HG03095 (cell line): ENCODE measurements around the gene SUSD2.
"Not testable (repeated sequence)": the region's sequence is repeated elsewhere in the genome, so short reads cannot be mapped to it uniquely, and the experiment has no call there.

ENCODE experiments used
- ATAC-seq: cut with Tn5 transposase; IDR thresholded peaks from one replicate; pipeline ENCODE4 v1.9.1; 2021; ENCODE audit warnings: moderate library complexity; ENCODE audit not compliant: unreplicated experiment

Gene SUSD2

DNA sequence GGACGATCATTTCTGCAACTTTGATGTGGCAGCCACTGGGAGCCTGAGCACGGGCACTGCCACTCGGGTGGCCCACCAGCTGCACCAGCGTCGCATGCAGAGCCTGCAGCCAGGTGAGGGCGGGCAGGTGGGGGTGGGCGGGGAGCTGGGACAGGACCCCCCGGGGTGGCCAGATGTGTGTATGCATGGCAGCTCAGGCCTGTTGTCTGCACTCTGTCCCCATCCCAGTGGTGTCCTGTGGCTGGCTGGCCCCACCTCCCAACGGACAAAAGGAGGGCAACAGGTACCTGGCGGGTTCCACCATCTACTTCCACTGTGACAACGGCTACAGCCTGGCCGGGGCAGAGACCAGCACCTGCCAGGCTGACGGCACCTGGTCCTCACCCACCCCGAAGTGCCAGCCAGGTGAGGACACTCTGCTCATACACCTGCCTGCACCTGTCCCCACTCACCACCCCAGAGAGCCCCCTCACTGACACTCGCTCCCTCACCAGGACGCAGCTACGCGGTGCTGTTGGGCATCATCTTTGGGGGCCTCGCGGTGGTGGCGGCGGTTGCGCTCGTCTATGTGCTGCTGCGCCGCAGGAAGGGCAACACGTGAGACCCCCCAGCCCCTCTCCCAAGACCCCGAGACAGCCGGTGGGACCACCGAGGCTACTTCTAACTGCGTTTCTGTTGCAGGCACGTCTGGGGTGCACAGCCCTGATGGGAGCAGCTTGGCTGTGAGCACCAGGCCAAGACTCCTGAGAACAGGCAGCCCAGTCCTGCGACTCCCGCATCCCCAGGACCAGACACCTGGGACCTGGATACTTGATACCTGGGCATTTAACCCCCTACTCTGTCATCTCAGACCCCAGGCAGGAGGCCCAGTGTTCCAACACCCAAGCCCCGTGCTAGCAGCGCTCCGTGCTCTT is 6.7 kb downstream of the SUSD2 start:
- ATAC-seq: no peak

GRCh38 chr22:24188705-24189248 is 7.5 kb downstream of the SUSD2 start:
- no peak for ATAC-seq

GRCh38 chr22:24189249-24190158 is 8.2 kb downstream of the SUSD2 start:
- ATAC-seq: no peak

DNA sequence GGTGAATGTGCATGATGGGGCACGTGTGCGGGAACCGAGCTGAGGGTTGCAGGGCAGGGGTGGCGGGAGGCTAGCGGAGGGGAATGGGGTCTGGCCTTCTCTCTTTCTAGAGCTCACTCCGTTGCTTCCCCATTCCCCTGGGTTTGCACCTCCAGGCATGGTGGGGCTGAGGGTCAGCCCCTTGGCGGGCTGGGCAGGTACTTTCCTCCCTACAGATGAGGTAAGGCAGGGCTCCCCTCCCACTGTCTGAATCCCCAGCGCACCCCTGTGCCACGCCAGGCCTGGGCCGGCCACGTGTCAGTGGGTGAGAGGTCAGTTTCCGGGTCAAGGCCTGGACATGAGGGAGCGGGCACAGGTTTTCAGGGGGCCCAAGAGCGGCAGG is 8.9 kb downstream of the SUSD2 start:
- no peak for ATAC-seq

DNA sequence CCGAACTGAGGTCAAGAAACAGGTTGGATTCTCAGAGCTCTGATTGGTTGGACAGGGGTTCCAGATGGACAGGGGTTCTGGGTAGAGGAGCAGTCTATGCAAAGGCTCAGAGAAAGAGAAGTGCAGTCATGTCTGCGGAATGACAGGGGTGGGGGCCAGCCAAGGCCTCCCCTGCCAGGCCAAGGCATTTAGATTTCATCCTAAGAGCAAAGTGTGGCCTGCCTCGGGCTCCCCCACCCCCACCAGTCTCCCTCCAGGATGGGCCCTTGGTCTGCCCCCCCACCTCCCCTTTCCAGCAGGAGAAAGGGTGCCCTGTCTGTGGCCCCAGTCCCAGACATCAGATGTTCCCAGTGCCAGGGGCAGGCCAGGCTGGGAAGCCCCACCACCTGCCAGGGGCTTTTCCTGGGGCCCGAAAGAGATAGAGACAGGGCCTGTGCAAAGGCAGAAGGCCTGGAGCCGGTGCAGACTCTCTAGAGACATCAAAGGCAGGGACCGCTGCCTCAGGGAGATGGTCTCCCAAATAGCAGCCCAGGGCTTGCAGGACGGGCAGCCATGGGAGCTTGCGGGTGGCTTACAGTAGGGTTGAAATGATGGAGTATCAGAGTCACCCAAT is 9.4 kb downstream of the SUSD2 start:
- ATAC-seq: no peak

GRCh38 chr22:24191381-24191841 is 10.1 kb downstream of the SUSD2 start:
- ATAC-seq: no peak

DNA sequence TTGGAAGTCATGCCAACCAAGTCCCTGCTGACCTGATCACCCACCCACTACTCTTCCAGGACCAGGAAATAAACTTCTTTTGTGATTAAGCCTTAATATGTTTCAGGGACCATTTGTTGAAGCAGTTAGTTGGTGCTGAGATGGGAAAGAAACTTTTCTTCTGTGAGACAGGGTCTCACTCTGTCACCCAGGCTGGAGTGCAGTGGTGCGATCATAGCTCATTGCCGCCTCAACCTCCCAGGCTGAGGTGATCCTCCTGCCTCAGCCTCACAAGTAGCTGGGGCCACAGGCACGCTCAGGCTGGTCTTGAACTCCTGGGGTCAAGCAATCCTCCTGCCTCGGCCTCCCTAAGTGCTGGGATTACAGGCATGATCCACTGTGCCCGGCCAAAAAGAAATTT is 10.6 kb downstream of the SUSD2 start:
- no peak for ATAC-seq

- no peak for ATAC-seq
Measured at GRCh38 chr22:24198682-24199052, 17.4 kb downstream of the SUSD2 start.

DNA sequence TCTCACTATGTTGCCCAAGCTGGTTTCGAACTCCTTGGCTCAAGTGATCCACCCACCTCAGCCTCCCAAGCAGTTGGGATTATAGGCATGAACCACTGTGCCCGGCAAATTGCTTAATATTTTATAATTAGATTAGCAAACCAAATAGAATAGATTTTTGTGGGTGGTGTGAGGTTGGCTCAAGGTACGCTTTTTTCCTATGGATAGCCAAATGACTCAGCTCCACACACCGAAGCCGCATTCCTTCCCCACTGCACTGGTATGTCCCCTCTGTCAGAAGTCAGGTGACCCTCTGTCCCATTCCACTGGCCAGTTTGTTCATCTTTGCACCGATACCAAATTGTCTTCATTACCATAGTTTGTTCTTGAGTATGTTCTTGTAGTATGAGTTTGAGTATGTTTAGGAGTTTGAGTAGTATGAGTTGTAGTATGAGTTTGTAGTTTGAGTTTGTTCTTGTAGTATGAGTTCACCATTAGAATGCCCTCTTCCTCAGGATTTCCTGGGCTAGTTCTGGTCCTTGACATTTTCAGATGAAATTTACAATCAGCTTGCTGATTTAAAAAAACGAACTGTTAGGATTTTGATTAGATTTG is 19.4 kb downstream of the SUSD2 start:
- no peak for ATAC-seq

GRCh38 chr22:24201681-24202614 is 20.7 kb downstream of the SUSD2 start:
- ATAC-seq: no peak

- not testable (repeated sequence) for ATAC-seq
Measured at GRCh38 chr22:24203856-24204255, 22.6 kb downstream of the SUSD2 start.

DNA sequence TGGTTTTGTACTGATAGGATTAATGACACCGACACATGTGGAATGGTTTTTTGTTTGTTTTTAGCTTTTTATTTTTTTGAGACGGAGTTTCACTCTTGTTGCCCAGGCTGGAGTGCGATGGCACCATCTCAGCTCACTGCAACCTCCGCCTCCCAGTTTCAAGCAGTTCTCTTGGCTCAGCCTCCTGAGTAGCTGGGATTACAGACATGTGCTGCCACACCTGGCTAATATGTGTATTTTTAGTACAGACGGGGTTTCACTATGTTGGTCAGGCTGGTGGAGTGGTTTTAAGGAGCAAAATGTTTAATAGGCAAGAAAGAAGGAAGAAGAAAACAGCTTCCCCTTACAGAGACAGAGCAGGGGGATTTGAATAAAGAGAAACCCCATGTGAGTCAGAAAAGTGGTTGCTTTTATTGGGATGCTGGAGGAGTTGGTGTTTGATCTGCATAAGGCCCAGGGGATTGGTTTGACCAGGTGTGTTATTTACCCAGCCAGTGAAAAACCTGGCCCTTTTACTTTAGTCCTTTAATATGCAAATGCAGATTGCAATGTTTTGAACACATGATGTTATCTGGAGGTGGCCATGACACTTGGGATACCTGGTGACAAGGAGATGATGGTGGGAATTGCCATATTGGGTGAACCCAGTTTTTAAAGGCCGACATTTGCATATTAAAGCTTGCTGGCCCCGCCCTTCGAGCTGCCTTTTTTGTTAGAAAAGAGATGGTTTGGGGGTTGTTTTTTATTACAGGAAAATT is 24.3 kb downstream of the SUSD2 start:
- ATAC-seq: no peak

GRCh38 chr22:24206460-24207263 is 25.4 kb downstream of the SUSD2 start:
- ATAC-seq: not testable (repeated sequence)

DNA sequence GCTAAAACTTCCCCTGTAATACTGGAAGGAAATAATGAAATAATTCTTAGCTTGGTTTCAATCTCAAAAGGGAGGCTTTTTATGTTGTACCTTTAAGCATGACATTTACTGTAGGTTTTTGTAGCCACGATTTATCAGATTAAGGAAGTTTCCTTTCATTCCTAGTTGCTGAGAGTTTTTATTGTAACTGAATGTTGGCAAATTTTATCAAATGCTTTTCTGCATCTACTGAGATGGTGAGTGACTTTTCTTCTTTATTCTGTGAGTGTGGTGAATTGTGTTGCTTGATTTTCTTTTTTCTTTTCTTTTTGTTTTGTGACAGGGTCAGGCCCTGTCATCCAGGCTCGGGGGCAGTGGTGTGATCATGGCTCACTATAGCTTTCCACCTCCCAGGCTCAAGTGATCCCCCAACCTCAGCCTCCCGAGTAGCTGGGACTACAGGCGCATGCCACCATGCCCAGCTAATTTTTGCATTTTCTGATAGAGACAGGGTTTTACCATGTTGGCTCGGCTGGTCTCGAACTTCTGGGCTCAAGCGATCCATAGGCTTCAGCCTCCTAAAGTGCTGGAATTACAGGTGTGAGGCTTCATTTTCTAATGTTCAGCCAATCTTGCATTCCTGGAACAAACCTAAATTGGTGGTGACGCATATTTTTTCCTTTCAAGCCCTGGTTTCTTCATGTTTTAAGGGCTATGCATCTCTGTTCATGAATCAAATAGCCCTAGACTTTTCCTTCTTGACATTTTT is 26.2 kb downstream of the SUSD2 start:
- ATAC-seq: no peak

DNA sequence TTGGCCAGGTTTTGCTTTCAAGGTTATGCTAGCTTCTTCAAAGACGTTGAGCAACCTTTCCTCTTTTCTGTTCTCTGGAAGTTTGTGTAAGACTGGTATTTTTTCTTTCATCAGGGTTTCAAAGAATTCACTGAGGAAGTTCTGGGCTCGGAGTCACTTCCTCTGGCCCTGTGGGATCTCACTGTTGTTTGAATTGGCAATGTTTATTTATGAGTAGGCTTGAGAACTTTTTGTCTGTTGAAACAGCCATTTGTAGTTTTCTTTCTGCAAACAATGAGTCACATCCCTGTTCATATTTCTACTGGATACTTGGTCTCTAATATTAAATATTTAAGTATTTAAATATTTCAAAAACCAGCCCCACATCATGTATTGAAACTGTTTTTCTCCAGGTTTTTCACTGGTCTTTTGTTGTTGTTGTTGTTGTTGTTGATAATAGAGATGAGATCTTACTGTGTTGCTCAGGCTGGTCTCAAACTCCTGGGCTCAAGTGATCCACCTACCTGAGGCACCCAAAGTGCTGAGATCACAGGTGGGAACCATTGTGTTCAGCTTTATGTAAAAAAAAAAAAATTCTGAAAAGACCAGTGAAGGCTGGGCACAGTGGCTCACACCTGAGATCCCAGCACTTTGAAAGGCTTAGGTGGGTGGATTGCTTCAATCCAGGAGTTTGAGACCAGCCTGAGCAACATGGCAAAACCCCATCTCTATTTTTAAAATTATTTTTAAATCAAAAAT is 26.9 kb downstream of the SUSD2 start:
- ATAC-seq: no peak

DNA sequence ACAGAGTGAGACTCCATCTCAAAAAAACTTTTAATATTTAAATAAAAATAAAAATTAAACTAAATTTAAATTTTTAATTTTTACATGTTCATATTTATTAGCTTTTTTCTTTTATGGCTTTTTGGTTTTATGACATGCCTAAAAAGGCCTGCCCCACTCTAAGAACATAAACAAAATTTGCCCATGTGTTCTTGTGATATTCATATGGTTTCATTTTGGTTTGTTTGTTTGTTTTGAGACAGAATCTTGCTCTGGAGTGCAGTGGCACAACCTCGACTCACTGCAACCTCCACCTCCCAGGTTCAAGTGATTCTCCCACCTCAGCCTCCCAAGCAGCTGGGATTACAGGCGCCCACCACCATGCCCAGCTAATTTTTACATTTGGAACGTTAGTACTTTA is 27.7 kb downstream of the SUSD2 start:
- no peak for ATAC-seq

GRCh38 chr22:24209687-24210086 is 28.4 kb downstream of the SUSD2 start:
- no peak for ATAC-seq
